B cell (primary cell): ENCODE data around the gene NRAP. TPM values are rescaled to one million over a fixed set of nuclear protein-coding genes. Genes with fewer than 3 reads are reported as not detected.

Experiments
- ATAC-seq: fragments of 200-7000 bp; cut with Tn5 transposase; one replicate; pipeline ENCODE4 v1.10.0; 2021; ENCODE audit warnings: low read depth, mild to moderate bottlenecking, moderate number of reproducible peaks, moderate library complexity
- CTCF ChIA-PET: fragments of 350-600 bp; sonication (Branson Sonifier 250); formaldehyde crosslinking; loops from one replicate; lab custom pipeline; 2021; ENCODE audit warnings: antibody characterized with exemption, inconsistent platforms; lab: Charles Lee
- POLR2A ChIA-PET: fragments of 350-600 bp; sonication (Branson Sonifier 250); formaldehyde crosslinking; loops from one replicate; lab custom pipeline; 2021; ENCODE audit warnings: antibody characterized with exemption; lab: Charles Lee
- DNase-seq: peaks from one replicate; pipeline ENCODE4 v3.0.0; 2013
- H2AFZ ChIP-seq: 2 replicates; pipeline ENCODE4 v1.6.1; 2012; ENCODE audit warnings: mild to moderate bottlenecking, low read depth, low read length; ENCODE audit not compliant: insufficient read depth, poor library complexity, severe bottlenecking
- H3K27ac ChIP-seq, 2 donors: 1 replicate in 1 of 2; 2 replicates in 1 of 2; pipeline ENCODE4 v1.5.1; 2012 to 2013; ENCODE audit warnings: low read length in 2 of 2, mild to moderate bottlenecking in 2 of 2, moderate library complexity in 1 of 2
- H3K27me3 ChIP-seq, 4 experiments: fragments of 200-600 bp in 1 of 4; sonication (generic) in 1 of 4; replicated peaks in 1 of 4; 1 replicate in 2 of 4; 2 replicates in 2 of 4; pipeline versions ENCODE4 v1.6.1 to v1.7.0; 2013 to 2016; ENCODE audit warnings: low read length in 3 of 4, mild to moderate bottlenecking in 2 of 4, mixed read lengths in 1 of 4, moderate library complexity in 1 of 4; ENCODE audit not compliant: insufficient read depth in 4 of 4, control insufficient read depth in 3 of 4; ENCODE audit errors: control extremely low read depth in 1 of 4
- H3K36me3 ChIP-seq, 2 experiments: replicated peaks in 1 of 2; 1 replicate in 1 of 2; 2 replicates in 1 of 2; pipeline versions ENCODE4 v1.6.1 to v1.7.1; 2013; ENCODE audit warnings: low read length in 1 of 2; ENCODE audit not compliant: insufficient read depth in 2 of 2, control insufficient read depth in 1 of 2; ENCODE audit errors: control extremely low read depth in 1 of 2, extremely low read depth in 1 of 2
- H3K4me1 ChIP-seq, 2 donors: fragments of 200-600 bp in 1 of 2; sonication (generic) in 1 of 2; 1 replicate in 1 of 2; 2 replicates in 1 of 2; pipeline versions ENCODE4 v1.5.1 to v1.6.1; 2013 to 2017; ENCODE audit warnings: low read length in 2 of 2; ENCODE audit not compliant: control insufficient read depth in 2 of 2, insufficient read depth in 2 of 2
- H3K4me2 ChIP-seq: replicated peaks from 2 replicates; pipeline ENCODE3; 2012; ENCODE audit warnings: mild to moderate bottlenecking, low read depth, low read length; ENCODE audit not compliant: poor library complexity, severe bottlenecking
- H3K4me3 ChIP-seq, 5 experiments: fragments of 200-600 bp in 1 of 5; sonication (generic) in 1 of 5; 1 replicate in 3 of 5; 2 replicates in 2 of 5; pipeline versions ENCODE4 v1.5.1 to v1.7.0; 2011 to 2016; ENCODE audit warnings: low read length in 4 of 5, mild to moderate bottlenecking in 4 of 5, low read depth in 2 of 5, control low read depth in 1 of 5, moderate library complexity in 1 of 5; ENCODE audit not compliant: insufficient read depth in 1 of 5; ENCODE audit errors: control extremely low read depth in 1 of 5, extremely low read depth in 1 of 5
- H3K79me2 ChIP-seq: fragments of 200-600 bp; sonication (generic); one replicate; pipeline ENCODE4 v1.6.0; 2016; ENCODE audit warnings: low read length; ENCODE audit not compliant: control insufficient read depth, insufficient read depth
- H3K9ac ChIP-seq: fragments of 200-600 bp; sonication (generic); 2 replicates; pipeline ENCODE4 v1.6.1; 2017; ENCODE audit warnings: mild to moderate bottlenecking, low read length, moderate library complexity
- H3K9me3 ChIP-seq, 3 donors: one replicate each; pipeline versions ENCODE4 v1.6.1 to v1.7.1; 2013; ENCODE audit warnings: low read length in 2 of 3; ENCODE audit not compliant: control insufficient read depth in 2 of 3, insufficient read depth in 1 of 3; ENCODE audit errors: control extremely low read depth in 1 of 3
- H4K20me1 ChIP-seq: 2 replicates; pipeline ENCODE4 v1.6.0; 2012; ENCODE audit warnings: mild to moderate bottlenecking, low read length; ENCODE audit not compliant: insufficient read depth, control insufficient read depth, poor library complexity, severe bottlenecking
- H3K27ac Mint-ChIP-seq: one replicate; pipeline ENCODE4 v1.8.0; 2021; ENCODE audit warnings: mixed read lengths
- H3K27me3 Mint-ChIP-seq: one replicate; pipeline ENCODE4 v1.8.0; 2021; ENCODE audit warnings: mixed read lengths
- H3K4me1 Mint-ChIP-seq: one replicate; pipeline ENCODE4 v1.8.0; 2021; ENCODE audit warnings: mixed read lengths
- H3K4me3 Mint-ChIP-seq: one replicate; pipeline ENCODE4 v1.8.0; 2021; ENCODE audit warnings: mixed read lengths
- H3K9me3 Mint-ChIP-seq: one replicate; pipeline ENCODE4 v1.8.0; 2022; ENCODE audit warnings: mixed read lengths; ENCODE audit not compliant: insufficient read depth
- EZH2 ChIP-seq: IDR thresholded peaks from 2 replicates; pipeline ENCODE4 v1.6.1; 2012; ENCODE audit warnings: borderline replicate concordance, low read depth, mild to moderate bottlenecking, moderate library complexity, low read length; ENCODE audit not compliant: insufficient read depth, poor library complexity, severe bottlenecking
- WGBS: methylation state at CpG from one replicate; pipeline ENCODE4 v1.1.5; 2013; ENCODE audit warnings: missing lambda C conversion rate; ENCODE audit not compliant: insufficient coverage; 5-methylcytosine and 5-hydroxymethylcytosine counted together
- intact Hi-C: fragments of 100-400 bp; cut with micrococcal nuclease; formaldehyde crosslinking; loops from one replicate; pipeline ENCODE4 v1.10.0; 2022
- polyA plus RNA-seq: library from polyadenylated mRNA; depleted of rRNA; stranded (reverse); fragments of >200 nt; gene quantifications from 2 replicates; pipeline ENCODE4 v1.2.3, GENCODE V29; 2012
- total RNA-seq, 2 donors: library from RNA; stranded (reverse); fragments of 120-200 nt in 1 of 2; gene quantifications; 1 replicate in 1 of 2; 2 replicates in 1 of 2; pipeline versions ENCODE4 v1.2.3 to v1.2.4, GENCODE V29; 2013 to 2022
- TF ChIP-seq, protein P1 (sequence below): fragments of 200-600 bp; IDR thresholded peaks from one replicate; pipeline ENCODE4 v1.8.0; 2022; ENCODE audit warnings: antibody characterized with exemption, mild to moderate bottlenecking

Gene NRAP
- total and polyA plus RNA-seq, 2 donors (not counting 1 experiment from before 2014, with no cell fraction given) = not detected

- Histone ChIP-seq H2AFZ (no peak overlapping the region), H3K4me2 (no peak overlapping the region), H4K20me1 (peaks cover 58% of the 10 kb centered on the region), H3K4me1 (no peaks in the 10 kb centered on the region), H3K79me2 (peaks cover 37% of the 10 kb centered on the region), H3K9me3 (no peaks in the 10 kb centered on the region), H3K4me3 (no peak overlapping the region), H3K27ac (no peak overlapping the region), H3K9ac (no peak overlapping the region), H3K27me3 (no peaks in the 10 kb centered on the region), H3K36me3 (peaks cover 0 to 4% of the 10 kb centered on the region in 2 experiments)
- Mint-ChIP-seq H3K27me3 (no peaks in the 10 kb centered on the region), H3K9me3 (no peaks in the 10 kb centered on the region), H3K27ac (no peak overlapping the region), H3K4me1 (peaks cover 27% of the 10 kb centered on the region), H3K4me3 (no peak overlapping the region)
- no peak for TF ChIP-seq EZH2
- TF ChIP-seq, protein P1, sequence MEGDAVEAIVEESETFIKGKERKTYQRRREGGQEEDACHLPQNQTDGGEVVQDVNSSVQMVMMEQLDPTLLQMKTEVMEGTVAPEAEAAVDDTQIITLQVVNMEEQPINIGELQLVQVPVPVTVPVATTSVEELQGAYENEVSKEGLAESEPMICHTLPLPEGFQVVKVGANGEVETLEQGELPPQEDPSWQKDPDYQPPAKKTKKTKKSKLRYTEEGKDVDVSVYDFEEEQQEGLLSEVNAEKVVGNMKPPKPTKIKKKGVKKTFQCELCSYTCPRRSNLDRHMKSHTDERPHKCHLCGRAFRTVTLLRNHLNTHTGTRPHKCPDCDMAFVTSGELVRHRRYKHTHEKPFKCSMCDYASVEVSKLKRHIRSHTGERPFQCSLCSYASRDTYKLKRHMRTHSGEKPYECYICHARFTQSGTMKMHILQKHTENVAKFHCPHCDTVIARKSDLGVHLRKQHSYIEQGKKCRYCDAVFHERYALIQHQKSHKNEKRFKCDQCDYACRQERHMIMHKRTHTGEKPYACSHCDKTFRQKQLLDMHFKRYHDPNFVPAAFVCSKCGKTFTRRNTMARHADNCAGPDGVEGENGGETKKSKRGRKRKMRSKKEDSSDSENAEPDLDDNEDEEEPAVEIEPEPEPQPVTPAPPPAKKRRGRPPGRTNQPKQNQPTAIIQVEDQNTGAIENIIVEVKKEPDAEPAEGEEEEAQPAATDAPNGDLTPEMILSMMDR = no peak
- 95% methylated on average over 4 of the region's 6 CpGs for WGBS
- DNase-seq (no peak), ATAC-seq (no peak)
- intact Hi-C loops = no loop called here
- POLR2A ChIA-PET = no interaction called here
- CTCF ChIA-PET = no interaction called here
These were observed 44.8 kb upstream of the NRAP start for GRCh38 chr10:113708640-113709039.

GRCh38 chr10:113706623-113707022 lies 42.8 kb upstream of the NRAP start:
- H3K27ac Mint-ChIP-seq = no peak overlapping the region
- TF ChIP-seq, protein P1 = no peak
- no peak for TF ChIP-seq EZH2
- peaks cover 36% of the 10 kb centered on the region for H3K79me2 ChIP-seq
- peaks cover 44% of the 10 kb centered on the region for H4K20me1 ChIP-seq
- no peaks in the 10 kb centered on the region for H3K27me3 ChIP-seq
- peaks cover 23% of the 10 kb centered on the region for H3K4me1 Mint-ChIP-seq
- no peaks in the 10 kb centered on the region for H3K4me1 ChIP-seq
- intact Hi-C loops = no loop called here
- no peak overlapping the region for H2AFZ ChIP-seq
- H3K9ac ChIP-seq = no peak overlapping the region
- ChIA-PET CTCF (interaction anchor here (0.7 to 2.3 kb wide), 3 partner anchors 54 to 409 kb away, joined by 3 to 11 read pairs (median 3); no protein-coding TSS in a partner anchor), POLR2A (no interaction called here)
- H3K4me2 ChIP-seq = no peak overlapping the region
- no peaks in the 10 kb centered on the region for H3K9me3 ChIP-seq
- H3K27ac ChIP-seq = no peak overlapping the region
- H3K4me3 ChIP-seq = no peak overlapping the region
- ATAC-seq (no peak), DNase-seq (no peak)
- WGBS = no CpG with 5 or more reads among the region's 5 CpGs
- H3K9me3 Mint-ChIP-seq = no peaks in the 10 kb centered on the region
- H3K36me3 ChIP-seq = peaks cover 0 to 9% of the 10 kb centered on the region in 2 experiments
- H3K4me3 Mint-ChIP-seq = no peak overlapping the region
- H3K27me3 Mint-ChIP-seq = no peaks in the 10 kb centered on the region
